Fibroblast of pulmonary artery (primary cell): Measurements from ENCODE around the gene AMPH.
A peak's percentile ranks its signal among the peaks of the same experiment; 100 is the strongest.

Experiments used
- DNase-seq: peaks from one replicate; pipeline ENCODE4 v3.0.0-alpha.2; 2010; ENCODE audit warnings: low read depth
- H3K4me3 ChIP-seq: replicated peaks from 2 replicates; pipeline ENCODE4 v1.5.1; 2011; ENCODE audit warnings: low read depth, mild to moderate bottlenecking, control low read depth, low read length, moderate library complexity
- CTCF ChIP-seq: IDR thresholded peaks from 2 replicates; pipeline ENCODE4 v1.5.1; 2011; ENCODE audit warnings: mild to moderate bottlenecking, control low read depth, low read length, inconsistent platforms; ENCODE audit errors: missing control alignments

The AMPH gene

GRCh38 chr7:38477333-38477732 is 153.8 kb downstream of the AMPH start:
- DNase-seq = no peak
- TF ChIP-seq CTCF = no peak
- no peak overlapping the region for H3K4me3 ChIP-seq

- TF ChIP-seq CTCF = no peak
- DNase-seq = no peak
- H3K4me3 ChIP-seq = no peak overlapping the region
Observed at GRCh38 chr7:38476764-38477163, 154.4 kb downstream of the AMPH start.

GRCh38 chr7:38465956-38466355 is 165.2 kb downstream of the AMPH start:
- no peak overlapping the region for H3K4me3 ChIP-seq
- no peak for TF ChIP-seq CTCF
- peak; percentile 33 for DNase-seq

GRCh38 chr7:38463277-38464225 is 167.6 kb downstream of the AMPH start:
- H3K4me3 ChIP-seq = no peak overlapping the region
- TF ChIP-seq CTCF = no peak
- DNase-seq = peak; percentile 72

- no peak for DNase-seq
- no peak overlapping the region for H3K4me3 ChIP-seq
- TF ChIP-seq CTCF = no peak
Observed at GRCh38 chr7:38462819-38463218, 168.4 kb downstream of the AMPH start.

GRCh38 chr7:38461887-38462286 is 169.3 kb downstream of the AMPH start:
- no peak overlapping the region for H3K4me3 ChIP-seq
- DNase-seq = no peak
- no peak for TF ChIP-seq CTCF

- no peak for DNase-seq
- TF ChIP-seq CTCF = no peak
- no peak overlapping the region for H3K4me3 ChIP-seq
Observed at GRCh38 chr7:38453826-38454225, 177.3 kb downstream of the AMPH start.
